COLO829 (cell line): ENCODE results near the gene IMPG2.
"Not testable (repeated sequence)": the region's sequence is repeated elsewhere in the genome, so short reads cannot be mapped to it uniquely, and the experiment has no call there.

Source experiments
- DNase-seq: peaks from one replicate; pipeline ENCODE4 v3.0.0; 2012; ENCODE audit warnings: low spot score

IMPG2 gene

GRCh38 chr3:101320475-101320874 is at the start of gene IMPG2:
Gene IMPG2 (minus strand): TSS chr3:101320575. CDS start chr3:101320372, 203 bp downstream.
- DNase-seq: no peak

DNA sequence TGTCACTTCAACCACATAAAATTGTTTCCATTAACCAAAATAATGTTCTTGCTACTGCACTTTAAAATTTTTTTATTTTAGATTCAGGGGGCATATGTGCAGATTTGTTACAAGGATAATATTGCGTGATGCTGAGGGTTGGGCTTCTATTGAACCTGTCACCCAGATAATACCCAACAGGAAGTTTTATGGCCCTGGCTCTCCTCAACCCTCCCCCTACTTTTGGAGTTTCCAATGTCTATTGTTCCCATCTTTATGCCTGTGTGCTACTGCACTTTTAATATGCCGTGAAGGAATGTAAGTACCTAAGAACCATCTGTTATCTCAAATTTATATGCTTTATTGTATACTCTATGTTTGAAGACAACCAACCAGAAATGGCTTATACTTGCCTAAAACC is 42.0 kb upstream of the IMPG2 start:
- no peak for DNase-seq

DNA sequence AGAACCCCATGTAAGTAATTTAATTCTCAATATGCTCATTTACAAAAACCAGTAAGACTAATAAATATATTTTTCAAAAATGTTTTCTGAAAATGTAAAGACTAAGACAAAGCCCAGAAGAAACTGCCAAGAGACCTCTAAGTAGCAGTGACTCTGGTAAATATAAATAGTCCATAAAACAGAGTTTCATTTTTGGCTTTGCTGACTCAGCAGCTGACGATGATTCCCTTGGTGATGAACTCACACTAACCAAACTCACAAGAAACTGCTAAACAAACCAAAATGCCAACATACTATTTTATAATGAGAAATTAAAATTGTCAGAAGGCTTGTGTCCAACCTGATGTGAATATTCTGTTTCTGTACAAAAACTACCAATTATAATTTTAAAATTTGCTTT is 31.5 kb upstream of the IMPG2 start:
- no peak for DNase-seq

DNA sequence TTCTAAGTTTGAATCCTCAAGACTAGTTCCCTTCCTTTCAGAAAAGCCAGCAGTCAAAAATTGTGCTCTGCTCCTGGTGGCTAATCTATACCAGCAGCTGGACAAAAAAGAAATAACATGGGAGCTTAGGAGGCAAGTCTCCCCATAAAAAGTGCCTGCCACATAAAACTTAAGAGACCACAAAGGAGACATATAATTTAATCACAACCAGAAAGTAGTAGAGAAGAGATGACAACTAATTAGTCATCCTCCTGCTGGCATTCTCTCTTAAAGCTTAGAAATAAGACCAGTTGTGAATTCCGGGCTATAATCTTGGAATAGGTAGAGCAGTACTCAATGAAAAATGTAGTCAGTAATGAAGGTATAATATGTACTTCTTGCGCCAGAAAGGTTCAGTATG is 20.2 kb upstream of the IMPG2 start:
- DNase-seq: no peak

DNA sequence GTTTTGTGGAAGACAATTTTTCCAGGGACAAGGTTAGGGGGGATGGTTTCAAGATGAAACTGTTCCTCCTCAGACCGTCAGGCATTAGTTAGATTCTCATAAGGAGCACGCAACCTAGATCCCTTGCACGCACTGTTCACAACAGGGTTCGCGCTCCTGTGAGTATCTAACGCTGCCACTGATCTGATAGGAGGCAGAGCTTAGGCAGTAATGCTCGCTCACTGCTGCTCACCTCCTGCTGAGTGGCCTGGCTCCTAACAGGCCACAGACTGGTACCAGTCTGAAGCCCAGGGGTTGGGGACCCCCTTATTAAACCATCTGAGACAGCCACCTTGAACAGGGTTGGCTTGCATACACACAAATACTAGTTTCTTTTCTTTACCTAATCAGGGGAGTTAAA is 13.5 kb upstream of the IMPG2 start:
- DNase-seq: no peak

DNA sequence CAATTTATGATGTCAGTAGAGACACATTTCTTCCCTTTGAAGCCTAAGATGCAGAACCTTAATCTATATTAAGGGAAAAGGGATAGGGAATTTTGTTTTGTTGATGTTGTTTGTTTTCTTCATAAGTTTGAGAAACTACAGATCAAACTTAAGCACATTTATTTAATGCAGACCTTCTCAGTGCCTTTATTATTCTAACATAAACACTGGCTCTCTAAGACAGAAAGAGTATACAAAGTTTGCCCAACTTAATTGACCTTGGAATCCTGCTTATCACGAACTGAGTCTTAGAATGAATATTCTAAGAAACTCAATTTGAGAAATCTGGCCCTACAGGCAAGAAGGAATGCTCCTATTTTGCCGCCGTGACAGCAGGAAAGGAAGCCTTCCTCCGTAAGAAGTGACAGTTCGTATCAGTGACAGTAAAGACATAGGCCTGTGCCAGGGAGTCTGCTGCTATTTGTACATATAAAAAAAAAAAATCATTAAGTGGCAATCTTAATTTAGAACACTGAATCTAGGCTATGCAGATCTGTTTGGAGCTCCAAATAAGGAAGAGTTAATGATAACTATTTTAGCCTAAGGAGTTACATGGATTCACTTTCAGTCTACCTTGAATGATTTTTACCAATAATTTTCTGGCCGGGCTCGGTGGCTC is 8.8 kb upstream of the IMPG2 start:
- DNase-seq: no peak

- no peak for DNase-seq
Observed at GRCh38 chr3:101325393-101326134, 5.2 kb upstream of the IMPG2 start.

GRCh38 chr3:101319531-101319930 is 844 bp downstream of the IMPG2 start:
- DNase-seq: no peak

DNA sequence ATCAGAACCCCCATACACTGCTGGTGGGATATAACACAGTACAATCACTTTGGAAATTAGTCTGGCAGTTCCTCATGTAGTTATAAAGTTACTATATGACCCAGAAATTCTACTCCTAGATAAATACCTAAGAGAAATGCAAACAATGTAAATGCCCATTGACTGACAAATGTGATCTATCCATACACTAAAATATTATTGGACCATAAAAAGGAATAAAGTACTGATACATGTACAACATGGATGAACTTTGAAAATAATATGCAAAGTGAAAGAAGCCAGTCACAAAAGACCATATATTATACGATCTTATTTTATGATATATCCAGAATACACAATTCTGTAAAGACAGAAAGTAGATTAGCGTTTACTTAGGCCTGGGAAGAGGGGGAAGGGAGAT is 7.8 kb downstream of the IMPG2 start:
- DNase-seq: no peak

DNA sequence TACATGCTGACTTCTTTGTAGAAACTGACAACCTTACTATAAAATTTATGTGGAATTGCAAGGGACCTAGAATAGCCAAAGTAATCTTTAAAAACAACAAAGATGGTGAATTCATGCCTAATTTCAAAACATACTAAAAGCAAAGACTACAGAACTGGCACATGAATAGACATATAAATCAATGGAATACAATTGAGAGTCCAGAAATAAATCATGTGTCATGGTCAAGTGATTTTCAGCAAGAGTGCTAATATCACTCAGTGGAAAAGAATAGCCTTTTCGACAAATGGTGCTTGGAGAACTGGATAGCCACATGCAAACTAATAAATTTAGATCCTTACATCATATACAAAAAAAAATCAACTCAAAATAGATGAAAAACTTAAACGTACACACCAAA is 8.7 kb downstream of the IMPG2 start:
- DNase-seq: no peak

DNA sequence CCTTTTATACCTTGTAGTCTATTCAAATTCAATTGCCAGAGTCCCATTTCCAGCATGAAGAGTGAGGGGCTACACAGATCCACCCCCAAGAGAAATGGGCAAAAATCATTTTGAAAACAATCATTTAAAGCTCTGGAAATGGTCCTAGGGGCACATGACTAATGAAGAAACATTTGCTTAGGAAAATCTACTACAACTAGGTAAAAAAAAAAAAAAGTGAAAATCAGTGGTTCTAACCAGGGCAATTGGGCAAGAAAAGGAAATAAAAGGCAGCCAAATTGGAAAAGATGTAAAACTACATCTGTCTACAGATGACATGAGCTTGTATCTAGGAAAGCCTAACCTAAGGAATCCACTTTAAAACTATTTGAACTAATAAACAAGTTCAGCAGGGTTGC is 9.4 kb downstream of the IMPG2 start:
- DNase-seq: no peak

- not testable (repeated sequence) for DNase-seq
Observed at GRCh38 chr3:101308147-101308772, 12.1 kb downstream of the IMPG2 start.

DNA sequence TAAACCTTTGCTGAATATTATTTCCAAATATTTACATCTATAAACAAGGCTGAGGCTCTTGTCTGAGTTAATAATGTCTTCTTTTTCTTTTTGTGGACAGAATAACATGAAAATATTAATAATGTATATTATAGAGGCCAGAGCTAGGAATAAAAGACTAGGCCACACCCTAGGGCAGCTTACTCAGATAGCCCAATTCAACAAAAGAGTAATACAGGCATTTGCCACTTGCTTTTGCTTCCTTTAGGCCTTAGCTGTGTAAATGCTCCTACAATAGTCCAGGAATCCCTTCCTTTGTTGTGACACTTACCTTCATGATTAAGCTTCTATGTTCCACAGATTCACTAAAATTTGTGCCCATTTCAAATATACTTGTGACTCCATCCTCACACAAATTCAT is 16.5 kb downstream of the IMPG2 start:
- no peak for DNase-seq

DNA sequence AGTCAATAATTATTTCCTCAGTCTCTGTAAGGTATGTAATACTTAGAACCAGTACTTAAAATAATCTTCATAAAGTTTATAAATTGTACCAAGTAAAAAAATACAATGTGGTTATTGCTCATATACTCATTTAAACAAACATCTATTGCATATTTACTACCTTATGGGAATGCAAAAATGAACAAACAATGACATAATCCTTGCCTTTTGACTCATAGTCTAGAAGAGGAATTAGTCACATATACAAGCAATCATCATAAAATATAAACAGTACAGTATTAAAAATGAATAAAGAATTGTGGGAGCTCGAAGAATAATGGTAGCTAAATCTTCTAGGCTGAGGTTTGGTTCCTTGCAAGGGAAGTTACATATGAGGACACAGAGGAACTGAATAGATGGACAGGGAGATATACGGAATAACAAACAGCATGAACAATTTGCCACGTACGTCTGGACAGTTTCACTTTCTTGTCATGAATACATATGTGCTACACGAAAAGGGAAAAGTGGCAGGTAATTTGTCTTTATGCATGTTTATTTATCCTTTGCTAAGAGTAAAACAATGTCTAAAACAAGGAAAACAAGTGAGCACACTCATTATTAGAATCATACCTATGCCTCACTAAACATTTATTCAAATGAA is 17.2 kb downstream of the IMPG2 start:
- no peak for DNase-seq

GRCh38 chr3:101300073-101300472 is 20.3 kb downstream of the IMPG2 start:
- DNase-seq: no peak

DNA sequence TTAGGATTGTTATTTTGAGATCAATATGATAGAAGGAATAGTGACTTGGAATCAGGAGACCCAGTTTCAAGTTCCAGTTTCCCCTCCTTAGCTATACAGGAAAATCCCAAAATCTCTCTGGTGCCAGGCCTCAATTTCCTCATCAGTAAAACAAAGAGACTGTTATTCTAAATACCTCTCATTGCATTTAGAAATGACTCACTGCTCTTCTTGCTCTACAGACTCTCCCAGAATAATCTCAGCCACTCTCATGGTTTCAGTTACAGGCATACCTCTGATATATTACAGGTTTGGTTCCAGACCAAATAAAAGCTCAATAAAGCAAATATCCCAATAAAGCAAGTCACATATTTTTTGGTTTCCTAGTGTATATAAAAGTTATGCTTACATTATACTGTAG is 28.3 kb downstream of the IMPG2 start:
- DNase-seq: peak; percentile 34

DNA sequence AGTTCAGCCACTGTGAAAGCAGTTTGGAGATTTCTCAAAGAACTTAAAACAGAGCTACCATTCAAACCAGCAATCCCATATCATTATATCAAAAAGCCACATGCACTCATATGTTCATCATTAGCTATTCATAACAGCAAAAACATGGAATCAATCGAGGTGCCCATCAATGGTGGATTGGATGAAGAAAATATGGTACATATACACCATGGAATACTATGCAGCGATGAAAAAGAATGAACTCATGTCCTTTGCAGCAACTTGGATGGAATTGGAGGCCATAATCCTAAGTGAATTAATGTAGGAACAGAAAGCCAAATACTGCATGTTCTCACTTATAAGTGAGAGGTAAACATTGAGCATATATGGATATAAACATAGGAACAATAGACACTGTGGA is 32.1 kb downstream of the IMPG2 start:
- DNase-seq: no peak

DNA sequence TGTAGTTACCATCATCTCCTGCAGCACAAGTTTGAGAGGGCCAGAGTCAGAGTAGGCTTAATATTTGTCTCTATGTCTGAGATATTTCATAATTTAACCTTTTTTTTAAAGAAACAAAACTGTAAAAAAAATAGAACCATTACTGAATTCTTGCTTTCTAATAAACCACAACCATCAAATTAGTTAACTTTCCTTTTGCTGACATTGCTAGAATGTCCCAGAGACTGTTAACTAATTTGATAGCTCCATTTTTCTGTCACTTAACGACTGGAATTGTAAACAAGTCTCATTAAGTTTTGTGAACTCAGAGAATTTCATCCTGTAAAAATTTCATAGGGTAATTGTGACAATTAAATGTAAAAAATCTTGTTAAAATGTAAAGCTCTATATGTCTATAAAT is 35.6 kb downstream of the IMPG2 start:
- no peak for DNase-seq

GRCh38 chr3:101281521-101282030 is 38.8 kb downstream of the IMPG2 start:
- DNase-seq: no peak

GRCh38 chr3:101279765-101280385 is 40.5 kb downstream of the IMPG2 start:
- DNase-seq: peak; percentile 28

DNA sequence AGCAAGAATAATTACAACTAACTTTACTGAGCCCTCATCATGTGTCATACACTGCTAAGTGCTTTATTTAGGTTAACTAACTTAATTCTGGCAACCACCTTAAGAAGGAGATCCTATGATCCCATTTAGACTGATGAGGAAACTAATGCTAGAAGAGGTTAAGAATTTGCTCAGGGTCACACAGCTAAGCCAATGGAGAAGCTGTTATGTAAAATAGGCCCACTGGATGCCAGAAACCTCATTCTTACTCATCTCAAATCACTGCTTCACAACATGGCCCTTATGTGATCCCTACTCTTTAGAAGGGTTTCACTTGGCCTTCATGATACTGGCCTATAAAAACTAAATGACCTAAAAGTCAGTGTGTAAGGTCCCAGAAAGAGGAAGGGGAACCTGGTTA is 41.2 kb downstream of the IMPG2 start:
- DNase-seq: no peak

GRCh38 chr3:101278727-101279126 is 41.6 kb downstream of the IMPG2 start:
- no peak for DNase-seq
